Glutamatergic neuron (in vitro differentiated cells): ENCODE results near the gene MESP2. TPM values are rescaled to one million over a fixed set of nuclear protein-coding genes. Genes with fewer than 3 reads are reported as not detected.
"Not testable (repeated sequence)": the region's sequence is repeated elsewhere in the genome, so short reads cannot be mapped to it uniquely, and the experiment has no call there.

Source experiments
- DNase-seq: peaks from one replicate; pipeline ENCODE4 v3.0.0; 2022
- H3K27ac Mint-ChIP-seq: one replicate; pipeline ENCODE4 v1.8.0; 2020; ENCODE audit warnings: mild to moderate bottlenecking, mixed read lengths, inconsistent platforms; ENCODE audit not compliant: unreplicated experiment
- H3K27me3 Mint-ChIP-seq: one replicate; pipeline ENCODE4 v1.8.0; 2020; ENCODE audit warnings: mild to moderate bottlenecking, moderate library complexity, mixed read lengths, inconsistent platforms; ENCODE audit not compliant: unreplicated experiment
- H3K36me3 Mint-ChIP-seq: one replicate; pipeline ENCODE4 v1.8.0; 2020; ENCODE audit warnings: mild to moderate bottlenecking, mixed read lengths, inconsistent platforms; ENCODE audit not compliant: unreplicated experiment
- H3K4me1 Mint-ChIP-seq: one replicate; pipeline ENCODE4 v1.8.0; 2020; ENCODE audit warnings: mild to moderate bottlenecking, low read depth, mixed read lengths, inconsistent platforms; ENCODE audit not compliant: unreplicated experiment
- H3K4me3 Mint-ChIP-seq: one replicate; pipeline ENCODE4 v1.8.0; 2020; ENCODE audit warnings: mild to moderate bottlenecking, mixed read lengths, inconsistent platforms; ENCODE audit not compliant: unreplicated experiment
- H3K9me3 Mint-ChIP-seq: one replicate; pipeline ENCODE4 v1.8.0; 2020; ENCODE audit warnings: mild to moderate bottlenecking, moderate library complexity, mixed read lengths, inconsistent platforms; ENCODE audit not compliant: unreplicated experiment
- total RNA-seq: library from RNA; stranded (reverse); fragmentation: NEBNext Ultra II Directional; extraction: Animal tissue kit (Norgen Biotek cat#: 25700); gene quantifications from one replicate; pipeline ENCODE4 v1.2.1, GENCODE V29; 2021; ENCODE audit not compliant: unreplicated experiment
- TF ChIP-seq, protein P1 (sequence below): fragments of 200-600 bp; sonication (generic); IDR thresholded peaks from one replicate; pipeline ENCODE4 v1.5.0; 2021; ENCODE audit not compliant: partially characterized antibody, unreplicated experiment

The MESP2 gene
- total RNA-seq, 1 donor from 2014 or later: not detected

GRCh38 chr15:89778861-89779260, 2.7 kb downstream of the MESP2 start:
- Mint-ChIP-seq H3K27ac (no peak overlapping the region), H3K9me3 (peaks cover 4% of the 10 kb centered on the region), H3K27me3 (peaks cover 8% of the 10 kb centered on the region), H3K4me3 (no peak overlapping the region), H3K36me3 (no peaks in the 10 kb centered on the region), H3K4me1 (no peaks in the 10 kb centered on the region)
- no peak for DNase-seq
- TF ChIP-seq, protein P1, sequence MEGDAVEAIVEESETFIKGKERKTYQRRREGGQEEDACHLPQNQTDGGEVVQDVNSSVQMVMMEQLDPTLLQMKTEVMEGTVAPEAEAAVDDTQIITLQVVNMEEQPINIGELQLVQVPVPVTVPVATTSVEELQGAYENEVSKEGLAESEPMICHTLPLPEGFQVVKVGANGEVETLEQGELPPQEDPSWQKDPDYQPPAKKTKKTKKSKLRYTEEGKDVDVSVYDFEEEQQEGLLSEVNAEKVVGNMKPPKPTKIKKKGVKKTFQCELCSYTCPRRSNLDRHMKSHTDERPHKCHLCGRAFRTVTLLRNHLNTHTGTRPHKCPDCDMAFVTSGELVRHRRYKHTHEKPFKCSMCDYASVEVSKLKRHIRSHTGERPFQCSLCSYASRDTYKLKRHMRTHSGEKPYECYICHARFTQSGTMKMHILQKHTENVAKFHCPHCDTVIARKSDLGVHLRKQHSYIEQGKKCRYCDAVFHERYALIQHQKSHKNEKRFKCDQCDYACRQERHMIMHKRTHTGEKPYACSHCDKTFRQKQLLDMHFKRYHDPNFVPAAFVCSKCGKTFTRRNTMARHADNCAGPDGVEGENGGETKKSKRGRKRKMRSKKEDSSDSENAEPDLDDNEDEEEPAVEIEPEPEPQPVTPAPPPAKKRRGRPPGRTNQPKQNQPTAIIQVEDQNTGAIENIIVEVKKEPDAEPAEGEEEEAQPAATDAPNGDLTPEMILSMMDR: no peak

- no peak overlapping the region for H3K27ac Mint-ChIP-seq
- H3K4me3 Mint-ChIP-seq: no peak overlapping the region
- no peak for DNase-seq
- no peaks in the 10 kb centered on the region for H3K36me3 Mint-ChIP-seq
- TF ChIP-seq, protein P1: no peak
- peaks cover 6% of the 10 kb centered on the region for H3K27me3 Mint-ChIP-seq
- H3K9me3 Mint-ChIP-seq: peaks cover 4% of the 10 kb centered on the region
- no peaks in the 10 kb centered on the region for H3K4me1 Mint-ChIP-seq
Observed at GRCh38 chr15:89780601-89781000, 4.5 kb downstream of the MESP2 start.

DNA sequence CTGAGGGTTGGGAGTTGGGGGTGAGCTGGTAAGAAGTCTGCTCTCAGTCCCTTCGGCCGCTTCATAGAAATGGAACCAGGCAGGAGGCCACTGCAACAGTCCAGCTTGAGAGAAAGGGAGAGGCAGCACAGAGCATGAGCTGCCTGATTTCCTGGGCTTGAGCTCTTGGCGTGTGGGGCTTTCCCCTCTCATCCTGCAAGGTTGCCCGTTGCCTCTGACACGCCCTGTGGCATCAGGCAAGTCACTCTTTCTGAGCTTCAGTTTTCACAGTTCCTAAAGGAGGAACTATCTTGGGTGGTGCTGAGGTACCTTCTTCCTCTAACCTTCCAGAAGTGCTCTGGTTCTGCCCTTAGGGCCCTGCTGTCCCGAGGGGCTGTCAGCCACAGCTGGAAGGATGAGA, 4.9 kb downstream of the MESP2 start:
- no peak overlapping the region for H3K27ac Mint-ChIP-seq
- H3K36me3 Mint-ChIP-seq: no peaks in the 10 kb centered on the region
- TF ChIP-seq, protein P1: no peak
- no peaks in the 10 kb centered on the region for H3K4me1 Mint-ChIP-seq
- H3K27me3 Mint-ChIP-seq: peaks cover 6% of the 10 kb centered on the region
- H3K4me3 Mint-ChIP-seq: no peak overlapping the region
- no peak for DNase-seq
- H3K9me3 Mint-ChIP-seq: peaks cover 4% of the 10 kb centered on the region

DNA sequence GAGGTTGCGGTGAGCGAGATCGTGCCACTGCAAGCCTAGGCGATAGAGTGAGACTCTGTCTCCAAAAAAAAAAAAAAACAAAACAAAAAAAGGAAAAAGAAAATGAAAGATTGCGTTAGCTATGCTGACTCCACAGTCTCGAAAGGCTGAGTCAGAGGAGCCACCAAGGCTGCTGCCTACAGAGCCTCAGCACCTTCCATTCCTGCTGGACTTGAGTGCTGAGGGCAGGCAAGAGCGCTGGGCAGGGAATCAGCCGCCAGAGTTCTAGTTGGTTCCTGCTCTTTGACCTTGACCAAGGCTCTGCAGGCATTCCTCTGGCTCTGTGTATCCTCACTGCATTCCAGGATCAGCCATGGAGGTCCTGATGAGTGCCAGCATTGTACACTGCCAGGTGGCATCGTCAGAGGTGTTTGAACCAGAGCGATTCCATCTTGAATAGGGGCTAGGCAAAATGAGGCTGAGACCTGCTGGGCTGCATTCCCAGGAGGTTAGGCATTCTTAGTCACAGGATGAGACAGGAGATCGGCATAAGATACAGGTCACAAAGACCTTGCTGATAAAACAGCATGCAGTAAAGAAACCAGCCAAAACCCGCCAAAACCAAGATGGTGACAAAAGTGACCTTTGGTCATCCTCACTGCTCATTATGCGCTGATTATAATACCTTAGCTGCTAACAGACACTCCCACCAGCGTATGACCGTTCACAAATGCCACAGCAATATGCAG, 5.9 kb downstream of the MESP2 start:
- Mint-ChIP-seq H3K27me3 (peaks cover 6% of the 10 kb centered on the region), H3K4me3 (no peak overlapping the region), H3K9me3 (peaks cover 5% of the 10 kb centered on the region), H3K36me3 (no peaks in the 10 kb centered on the region), H3K4me1 (no peaks in the 10 kb centered on the region), H3K27ac (no peak overlapping the region)
- no peak for DNase-seq
- TF ChIP-seq, protein P1: no peak

- not testable (repeated sequence) for H3K4me3 Mint-ChIP-seq, H3K4me1 Mint-ChIP-seq, DNase-seq, H3K27me3 Mint-ChIP-seq, H3K27ac Mint-ChIP-seq, H3K9me3 Mint-ChIP-seq, H3K36me3 Mint-ChIP-seq
Observed at GRCh38 chr15:89782619-89782950, 6.5 kb downstream of the MESP2 start.
